Pancreas (tissue), 10 donors: ENCODE measurements around the gene DBX2. TPM values are rescaled to one million over a fixed set of nuclear protein-coding genes. Genes with fewer than 3 reads are reported as not detected.

Source experiments
- ATAC-seq, 4 donors: fragments of 200-7000 bp; cut with Tn5 transposase; one replicate each; pipeline versions ENCODE4 v1.8.0 to v1.9.1; 2020; ENCODE audit warnings: mild to moderate bottlenecking in 4 of 4, moderate library complexity in 4 of 4
- DNase-seq, 6 donors: peaks; one replicate each; pipeline ENCODE4 v3.0.0-alpha.2; 2020
- FAIRE-seq: peaks from 2 replicates; lab custom pipeline; 2012; peaks lifted over from hg19 to GRCh38; lab: Jason Lieb, UNC
- H3K27ac ChIP-seq, 4 donors: fragments of 200-600 bp; sonication (generic); 1 replicate in 3 of 4; 2 replicates in 1 of 4; pipeline versions ENCODE4 v1.5.0 to v1.8.0; 2020
- H3K27me3 ChIP-seq, 4 donors: fragments of 200-600 bp; one replicate each; pipeline ENCODE4 v1.8.0; 2021
- H3K36me3 ChIP-seq, 3 donors: fragments of 200-600 bp; sonication (generic) in 1 of 3; one replicate each; pipeline versions ENCODE4 v1.5.0 to v1.8.0; 2020 to 2021
- H3K4me1 ChIP-seq, 3 donors: fragments of 200-600 bp; one replicate each; pipeline ENCODE4 v1.8.0; 2021
- H3K4me3 ChIP-seq, 4 donors: fragments of 200-600 bp; sonication (generic) in 2 of 4; one replicate each; pipeline versions ENCODE4 v1.5.0 to v1.8.0; 2020 to 2021
- H3K9me3 ChIP-seq, 4 donors: fragments of 200-600 bp; one replicate each; pipeline ENCODE4 v1.8.0; 2021
- CTCF ChIP-seq, 4 donors: fragments of 200-600 bp; sonication (generic) in 3 of 4; IDR thresholded peaks; one replicate each; pipeline versions ENCODE4 v1.5.0 to v1.8.0; 2021; ENCODE audit warnings: antibody characterized with exemption in 4 of 4
- WGBS, 2 donors: extraction: QIAGEN DNeasy Blood & Tissue Kit; methylation state at CpG; one replicate each; pipeline ENCODE4 v1.1.7; 2013; 5-methylcytosine and 5-hydroxymethylcytosine counted together
- intact Hi-C, 3 donors: fragments of 100-400 bp; cut with DNase I; formaldehyde crosslinking; loops; one replicate each; pipeline versions ENCODE4 v1.11.1 to v1.14.2; 2022
- polyA plus RNA-seq, 2 donors: library from polyadenylated mRNA; stranded (reverse); fragments of 200-250 nt; gene quantifications; one replicate each; pipeline ENCODE4 v1.2.3, GENCODE V29; 2013
- total RNA-seq, 6 donors: library from RNA; stranded (reverse); fragmentation: NEBNext Ultra II Directional in 4 of 6; extraction: Animal tissue kit (Norgen Biotek cat#: 25700) in 4 of 6; gene quantifications; one replicate each; pipeline versions ENCODE4 v1.2.1 to v1.2.4, GENCODE V29; 2021 to 2023
- donor health status: healthy with polysubstance abuse.
- donor health status: DM: no; HTN: no; CAD: no; lungs with moderate emphysema.
- donor health status: DM: no; HTN: no; CAD: no.
- donor health status: control.
- donor health status: control.
- donor health status: Bipolar disorder and iron deficiency.
- donor health status: DM: yes; HTN: yes; CAD: no.
- donor health status: DM: no; HTN: no; CAD: no.
- donor health status: DM: no; HTN: no; CAD: no.
- donor health status: DM: yes; HTN: yes; CAD: no.

The DBX2 gene
- total and polyA plus RNA-seq, 8 donors, result 0.04 to 0.18 (median 0.09) TPM; not detected in 4

GRCh38 chr12:45065125-45065626, 14.3 kb upstream of the DBX2 start:
- no peak overlapping the region for H3K4me3 ChIP-seq
- no peak for ATAC-seq
- H3K36me3 ChIP-seq, result no peaks in the 10 kb centered on the region
- H3K27ac ChIP-seq, result no peak overlapping the region
- intact Hi-C loops, result no loop called here
- FAIRE-seq, result no peak
- TF ChIP-seq CTCF (IDR thresholded peaks at IDR 0.05), result no peak
- no peak for DNase-seq
- no peaks in the 10 kb centered on the region for H3K4me1 ChIP-seq
- H3K27me3 ChIP-seq, result no peaks in the 10 kb centered on the region
- 81 to 84% methylated on average over 12 of the region's 12 CpGs for WGBS, 2 donors
- H3K9me3 ChIP-seq, result no peaks in the 10 kb centered on the region

- Histone ChIP-seq H3K36me3 (no peaks in the 10 kb centered on the region), H3K4me3 (no peak overlapping the region), H3K9me3 (no peaks in the 10 kb centered on the region), H3K27ac (no peak overlapping the region), H3K4me1 (no peaks in the 10 kb centered on the region), H3K27me3 (no peaks in the 10 kb centered on the region)
- TF ChIP-seq CTCF (IDR thresholded peaks at IDR 0.05), result no peak
- intact Hi-C loops, result no loop called here
- DNase-seq (no peak), ATAC-seq (no peak), FAIRE-seq (no peak)
Observed at GRCh38 chr12:45060976-45061375, 10.1 kb upstream of the DBX2 start.

- ATAC-seq, result no peak
- no peak overlapping the region for H3K27ac ChIP-seq
- FAIRE-seq, result no peak
- peak overlapping the region in 3 of 4 donors; percentile 4 to 35 (median 22) for H3K4me3 ChIP-seq
- 9 to 13% methylated on average over 17 of the region's 17 CpGs for WGBS, 2 donors
- H3K9me3 ChIP-seq, result no peaks in the 10 kb centered on the region
- H3K36me3 ChIP-seq, result no peaks in the 10 kb centered on the region
- no peak for TF ChIP-seq CTCF (IDR thresholded peaks at IDR 0.05)
- H3K27me3 ChIP-seq, result peaks cover 0 to 9% (median 1%) of the 10 kb centered on the region in 4 donors
- no peaks in the 10 kb centered on the region for H3K4me1 ChIP-seq
- DNase-seq, result no peak
- intact Hi-C loops, result no loop called here
Observed at GRCh38 chr12:45051572-45052125, 750 bp upstream of the DBX2 start.

GRCh38 chr12:45049912-45050750, 768 bp downstream of the DBX2 start:
- WGBS, 2 donors, result 3 to 4% methylated on average over 37 to 52 of the region's 52 CpGs
- DNase-seq, result peak in 1 of 6 donors; percentile 64
- no peaks in the 10 kb centered on the region for H3K36me3 ChIP-seq
- H3K4me3 ChIP-seq, result peak overlapping the region in 3 of 4 donors; percentile 16 to 35 (median 22)
- peaks cover 0 to 9% (median 1%) of the 10 kb centered on the region in 4 donors for H3K27me3 ChIP-seq
- H3K9me3 ChIP-seq, result no peaks in the 10 kb centered on the region
- ATAC-seq, result peak in 1 of 4 donors; percentile 11
- H3K4me1 ChIP-seq, result no peaks in the 10 kb centered on the region
- no peak for FAIRE-seq
- TF ChIP-seq CTCF (IDR thresholded peaks at IDR 0.05), result no peak
- H3K27ac ChIP-seq, result no peak overlapping the region
- intact Hi-C loops, result no loop called here
